ENCODE data around the gene HACD4. TPM values are rescaled to one million over a fixed set of nuclear protein-coding genes. Genes with fewer than 3 reads are reported as not detected.

HACD4 gene
- total RNA-seq, 1 experiment from 2014 or later: 1.2 TPM

DNA sequence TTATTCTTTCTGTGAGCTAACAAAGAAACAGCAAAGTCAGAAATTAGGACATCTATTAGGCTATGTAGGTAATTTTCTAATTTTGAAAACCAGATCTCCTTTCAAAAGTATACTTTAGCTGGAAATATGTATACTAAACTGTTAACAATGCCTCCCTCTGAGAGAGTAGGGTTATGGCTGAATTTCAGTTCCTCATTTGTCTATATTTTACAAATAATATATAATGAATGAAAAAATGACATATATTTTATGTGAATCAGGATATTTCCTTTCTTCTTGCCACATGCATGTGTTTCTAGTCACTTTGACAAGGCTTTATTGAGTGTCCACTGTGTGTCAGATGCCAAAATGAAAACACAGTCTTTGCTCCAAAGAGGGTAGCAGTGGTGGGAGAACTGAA, 15.4 kb downstream of the HACD4 start:
- peaks cover 2% of the 10 kb centered on the region; the same call in 1 of the 2 replicates for H3K36me3 Mint-ChIP-seq
- H3K9me3 Mint-ChIP-seq: peaks cover 3% of the 10 kb centered on the region; the same call in 1 of the 2 replicates
- peaks cover 44% of the 10 kb centered on the region for H3K4me1 Mint-ChIP-seq
- TF ChIP-seq, protein P1, sequence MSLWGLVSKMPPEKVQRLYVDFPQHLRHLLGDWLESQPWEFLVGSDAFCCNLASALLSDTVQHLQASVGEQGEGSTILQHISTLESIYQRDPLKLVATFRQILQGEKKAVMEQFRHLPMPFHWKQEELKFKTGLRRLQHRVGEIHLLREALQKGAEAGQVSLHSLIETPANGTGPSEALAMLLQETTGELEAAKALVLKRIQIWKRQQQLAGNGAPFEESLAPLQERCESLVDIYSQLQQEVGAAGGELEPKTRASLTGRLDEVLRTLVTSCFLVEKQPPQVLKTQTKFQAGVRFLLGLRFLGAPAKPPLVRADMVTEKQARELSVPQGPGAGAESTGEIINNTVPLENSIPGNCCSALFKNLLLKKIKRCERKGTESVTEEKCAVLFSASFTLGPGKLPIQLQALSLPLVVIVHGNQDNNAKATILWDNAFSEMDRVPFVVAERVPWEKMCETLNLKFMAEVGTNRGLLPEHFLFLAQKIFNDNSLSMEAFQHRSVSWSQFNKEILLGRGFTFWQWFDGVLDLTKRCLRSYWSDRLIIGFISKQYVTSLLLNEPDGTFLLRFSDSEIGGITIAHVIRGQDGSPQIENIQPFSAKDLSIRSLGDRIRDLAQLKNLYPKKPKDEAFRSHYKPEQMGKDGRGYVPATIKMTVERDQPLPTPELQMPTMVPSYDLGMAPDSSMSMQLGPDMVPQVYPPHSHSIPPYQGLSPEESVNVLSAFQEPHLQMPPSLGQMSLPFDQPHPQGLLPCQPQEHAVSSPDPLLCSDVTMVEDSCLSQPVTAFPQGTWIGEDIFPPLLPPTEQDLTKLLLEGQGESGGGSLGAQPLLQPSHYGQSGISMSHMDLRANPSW (CRISPR knock-in tag; conservative IDR thresholded peaks at IDR 0.05; ENCODE audit: low read depth): no peak
- TF ChIP-seq NFYB (CRISPR knock-in tag; conservative IDR thresholded peaks at IDR 0.05; ENCODE audit: low read depth) (no peak), NR2C2 (CRISPR knock-in tag; IDR thresholded peaks at IDR 0.05) (no peak), GRHL2 (CRISPR knock-in tag; IDR thresholded peaks at IDR 0.05; ENCODE audit: insufficient replicate concordance, severe bottlenecking) (no peak)
- TF ChIP-seq, protein P2, sequence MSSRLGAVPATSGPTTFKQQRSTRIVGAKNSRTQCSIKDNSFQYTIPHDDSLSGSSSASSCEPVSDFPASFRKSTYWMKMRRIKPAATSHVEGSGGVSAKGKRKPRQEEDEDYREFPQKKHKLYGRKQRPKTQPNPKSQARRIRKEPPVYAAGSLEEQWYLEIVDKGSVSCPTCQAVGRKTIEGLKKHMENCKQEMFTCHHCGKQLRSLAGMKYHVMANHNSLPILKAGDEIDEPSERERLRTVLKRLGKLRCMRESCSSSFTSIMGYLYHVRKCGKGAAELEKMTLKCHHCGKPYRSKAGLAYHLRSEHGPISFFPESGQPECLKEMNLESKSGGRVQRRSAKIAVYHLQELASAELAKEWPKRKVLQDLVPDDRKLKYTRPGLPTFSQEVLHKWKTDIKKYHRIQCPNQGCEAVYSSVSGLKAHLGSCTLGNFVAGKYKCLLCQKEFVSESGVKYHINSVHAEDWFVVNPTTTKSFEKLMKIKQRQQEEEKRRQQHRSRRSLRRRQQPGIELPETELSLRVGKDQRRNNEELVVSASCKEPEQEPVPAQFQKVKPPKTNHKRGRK (CRISPR knock-in tag; IDR thresholded peaks at IDR 0.05; ENCODE audit: borderline replicate concordance): no peak
- TF ChIP-seq, protein P3, sequence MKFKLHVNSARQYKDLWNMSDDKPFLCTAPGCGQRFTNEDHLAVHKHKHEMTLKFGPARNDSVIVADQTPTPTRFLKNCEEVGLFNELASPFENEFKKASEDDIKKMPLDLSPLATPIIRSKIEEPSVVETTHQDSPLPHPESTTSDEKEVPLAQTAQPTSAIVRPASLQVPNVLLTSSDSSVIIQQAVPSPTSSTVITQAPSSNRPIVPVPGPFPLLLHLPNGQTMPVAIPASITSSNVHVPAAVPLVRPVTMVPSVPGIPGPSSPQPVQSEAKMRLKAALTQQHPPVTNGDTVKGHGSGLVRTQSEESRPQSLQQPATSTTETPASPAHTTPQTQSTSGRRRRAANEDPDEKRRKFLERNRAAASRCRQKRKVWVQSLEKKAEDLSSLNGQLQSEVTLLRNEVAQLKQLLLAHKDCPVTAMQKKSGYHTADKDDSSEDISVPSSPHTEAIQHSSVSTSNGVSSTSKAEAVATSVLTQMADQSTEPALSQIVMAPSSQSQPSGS (CRISPR knock-in tag; IDR thresholded peaks at IDR 0.05; ENCODE audit: borderline replicate concordance, low read depth): no peak
- H3K27me3 Mint-ChIP-seq (ENCODE audit: low read depth): no peaks in the 10 kb centered on the region
- ATAC-seq (no peak), DNase-seq (ENCODE audit: low spot score) (no peak)
- POLR2A ChIA-PET: no interaction called here
- CTCF ChIA-PET: interaction anchor here (1.7 kb wide), 1 partner anchor 95 kb away, joined by 10 read pairs; no protein-coding TSS in a partner anchor
- H3K27ac Mint-ChIP-seq: no peak overlapping the region
- no peak overlapping the region for H3K4me3 Mint-ChIP-seq

DNA sequence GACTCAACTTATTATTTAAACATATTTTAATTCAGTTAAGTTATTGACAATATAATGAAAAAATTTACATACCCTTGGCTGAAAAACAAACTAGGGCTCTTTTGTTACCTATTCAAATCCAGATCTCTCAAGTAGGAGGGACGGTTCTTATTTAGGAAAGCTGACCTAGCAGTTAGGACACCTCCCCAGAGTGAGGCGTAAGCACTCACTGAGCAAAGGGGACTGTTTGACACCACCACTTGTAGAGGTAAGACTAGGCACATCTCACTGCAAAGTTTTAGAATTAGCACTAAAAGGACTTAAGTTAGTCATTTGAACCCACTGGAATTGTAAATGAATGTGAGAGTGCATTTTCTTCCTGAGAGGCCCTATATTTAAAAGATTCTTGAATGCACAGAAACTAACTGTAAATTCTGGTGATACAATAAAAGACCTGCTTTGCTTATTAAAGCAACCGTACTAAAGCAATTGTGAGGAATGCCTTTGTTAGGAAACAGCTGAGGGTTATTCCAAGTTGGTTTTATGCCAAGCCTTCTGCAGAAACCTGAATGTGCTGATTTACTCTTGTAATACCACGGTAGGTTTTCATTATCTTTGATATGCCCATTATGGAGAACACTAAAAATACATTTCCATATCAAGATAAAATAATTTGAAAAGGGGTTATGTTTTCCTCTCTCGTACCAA, 16.2 kb downstream of the HACD4 start:
- H3K27ac Mint-ChIP-seq: peak overlapping the region; percentile 45; the same call in 1 of the 2 replicates
- peaks cover 41% of the 10 kb centered on the region for H3K4me1 Mint-ChIP-seq
- ATAC-seq (peak; percentile 93), DNase-seq (ENCODE audit: low spot score) (no peak)
- no peaks in the 10 kb centered on the region for H3K27me3 Mint-ChIP-seq (ENCODE audit: low read depth)
- POLR2A ChIA-PET: no interaction called here
- H3K36me3 Mint-ChIP-seq: no peaks in the 10 kb centered on the region
- CTCF ChIA-PET: interaction anchor here (0.5 to 1.7 kb wide), 2 partner anchors 75 to 96 kb away, joined by 3 to 10 read pairs; no protein-coding TSS in a partner anchor
- no peaks in the 10 kb centered on the region for H3K9me3 Mint-ChIP-seq
- no peak overlapping the region for H3K4me3 Mint-ChIP-seq
- TF ChIP-seq OVOL2 (CRISPR knock-in tag; IDR thresholded peaks at IDR 0.05; ENCODE audit: borderline replicate concordance) (no peak), ZNF416 (CRISPR knock-in tag; IDR thresholded peaks at IDR 0.05) (no peak), ATF1 (CRISPR knock-in tag; IDR thresholded peaks at IDR 0.05) (no peak)
- TF ChIP-seq, protein P4, sequence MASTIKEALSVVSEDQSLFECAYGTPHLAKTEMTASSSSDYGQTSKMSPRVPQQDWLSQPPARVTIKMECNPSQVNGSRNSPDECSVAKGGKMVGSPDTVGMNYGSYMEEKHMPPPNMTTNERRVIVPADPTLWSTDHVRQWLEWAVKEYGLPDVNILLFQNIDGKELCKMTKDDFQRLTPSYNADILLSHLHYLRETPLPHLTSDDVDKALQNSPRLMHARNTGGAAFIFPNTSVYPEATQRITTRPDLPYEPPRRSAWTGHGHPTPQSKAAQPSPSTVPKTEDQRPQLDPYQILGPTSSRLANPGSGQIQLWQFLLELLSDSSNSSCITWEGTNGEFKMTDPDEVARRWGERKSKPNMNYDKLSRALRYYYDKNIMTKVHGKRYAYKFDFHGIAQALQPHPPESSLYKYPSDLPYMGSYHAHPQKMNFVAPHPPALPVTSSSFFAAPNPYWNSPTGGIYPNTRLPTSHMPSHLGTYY (CRISPR knock-in tag; IDR thresholded peaks at IDR 0.05): no peak
- TF ChIP-seq, protein P5, sequence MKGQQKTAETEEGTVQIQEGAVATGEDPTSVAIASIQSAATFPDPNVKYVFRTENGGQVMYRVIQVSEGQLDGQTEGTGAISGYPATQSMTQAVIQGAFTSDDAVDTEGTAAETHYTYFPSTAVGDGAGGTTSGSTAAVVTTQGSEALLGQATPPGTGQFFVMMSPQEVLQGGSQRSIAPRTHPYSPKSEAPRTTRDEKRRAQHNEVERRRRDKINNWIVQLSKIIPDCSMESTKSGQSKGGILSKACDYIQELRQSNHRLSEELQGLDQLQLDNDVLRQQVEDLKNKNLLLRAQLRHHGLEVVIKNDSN (CRISPR knock-in tag; IDR thresholded peaks at IDR 0.05): no peak
- TF ChIP-seq, protein P6, sequence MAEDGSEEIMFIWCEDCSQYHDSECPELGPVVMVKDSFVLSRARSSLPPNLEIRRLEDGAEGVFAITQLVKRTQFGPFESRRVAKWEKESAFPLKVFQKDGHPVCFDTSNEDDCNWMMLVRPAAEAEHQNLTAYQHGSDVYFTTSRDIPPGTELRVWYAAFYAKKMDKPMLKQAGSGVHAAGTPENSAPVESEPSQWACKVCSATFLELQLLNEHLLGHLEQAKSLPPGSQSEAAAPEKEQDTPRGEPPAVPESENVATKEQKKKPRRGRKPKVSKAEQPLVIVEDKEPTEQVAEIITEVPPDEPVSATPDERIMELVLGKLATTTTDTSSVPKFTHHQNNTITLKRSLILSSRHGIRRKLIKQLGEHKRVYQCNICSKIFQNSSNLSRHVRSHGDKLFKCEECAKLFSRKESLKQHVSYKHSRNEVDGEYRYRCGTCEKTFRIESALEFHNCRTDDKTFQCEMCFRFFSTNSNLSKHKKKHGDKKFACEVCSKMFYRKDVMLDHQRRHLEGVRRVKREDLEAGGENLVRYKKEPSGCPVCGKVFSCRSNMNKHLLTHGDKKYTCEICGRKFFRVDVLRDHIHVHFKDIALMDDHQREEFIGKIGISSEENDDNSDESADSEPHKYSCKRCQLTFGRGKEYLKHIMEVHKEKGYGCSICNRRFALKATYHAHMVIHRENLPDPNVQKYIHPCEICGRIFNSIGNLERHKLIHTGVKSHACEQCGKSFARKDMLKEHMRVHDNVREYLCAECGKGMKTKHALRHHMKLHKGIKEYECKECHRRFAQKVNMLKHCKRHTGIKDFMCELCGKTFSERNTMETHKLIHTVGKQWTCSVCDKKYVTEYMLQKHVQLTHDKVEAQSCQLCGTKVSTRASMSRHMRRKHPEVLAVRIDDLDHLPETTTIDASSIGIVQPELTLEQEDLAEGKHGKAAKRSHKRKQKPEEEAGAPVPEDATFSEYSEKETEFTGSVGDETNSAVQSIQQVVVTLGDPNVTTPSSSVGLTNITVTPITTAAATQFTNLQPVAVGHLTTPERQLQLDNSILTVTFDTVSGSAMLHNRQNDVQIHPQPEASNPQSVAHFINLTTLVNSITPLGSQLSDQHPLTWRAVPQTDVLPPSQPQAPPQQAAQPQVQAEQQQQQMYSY (CRISPR knock-in tag; IDR thresholded peaks at IDR 0.05): no peak
- TF ChIP-seq, protein P7, sequence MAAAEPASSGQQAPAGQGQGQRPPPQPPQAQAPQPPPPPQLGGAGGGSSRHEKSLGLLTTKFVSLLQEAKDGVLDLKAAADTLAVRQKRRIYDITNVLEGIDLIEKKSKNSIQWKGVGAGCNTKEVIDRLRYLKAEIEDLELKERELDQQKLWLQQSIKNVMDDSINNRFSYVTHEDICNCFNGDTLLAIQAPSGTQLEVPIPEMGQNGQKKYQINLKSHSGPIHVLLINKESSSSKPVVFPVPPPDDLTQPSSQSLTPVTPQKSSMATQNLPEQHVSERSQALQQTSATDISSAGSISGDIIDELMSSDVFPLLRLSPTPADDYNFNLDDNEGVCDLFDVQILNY (CRISPR knock-in tag; IDR thresholded peaks at IDR 0.05): no peak
- TF ChIP-seq, protein P8, sequence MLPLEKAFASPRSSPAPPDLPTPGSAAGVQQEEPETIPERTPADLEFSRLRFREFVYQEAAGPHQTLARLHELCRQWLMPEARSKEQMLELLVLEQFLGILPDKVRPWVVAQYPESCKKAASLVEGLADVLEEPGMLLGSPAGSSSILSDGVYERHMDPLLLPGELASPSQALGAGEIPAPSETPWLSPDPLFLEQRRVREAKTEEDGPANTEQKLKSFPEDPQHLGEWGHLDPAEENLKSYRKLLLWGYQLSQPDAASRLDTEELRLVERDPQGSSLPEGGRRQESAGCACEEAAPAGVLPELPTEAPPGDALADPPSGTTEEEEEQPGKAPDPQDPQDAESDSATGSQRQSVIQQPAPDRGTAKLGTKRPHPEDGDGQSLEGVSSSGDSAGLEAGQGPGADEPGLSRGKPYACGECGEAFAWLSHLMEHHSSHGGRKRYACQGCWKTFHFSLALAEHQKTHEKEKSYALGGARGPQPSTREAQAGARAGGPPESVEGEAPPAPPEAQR (CRISPR knock-in tag; IDR thresholded peaks at IDR 0.05): no peak
- TF ChIP-seq, protein P9, sequence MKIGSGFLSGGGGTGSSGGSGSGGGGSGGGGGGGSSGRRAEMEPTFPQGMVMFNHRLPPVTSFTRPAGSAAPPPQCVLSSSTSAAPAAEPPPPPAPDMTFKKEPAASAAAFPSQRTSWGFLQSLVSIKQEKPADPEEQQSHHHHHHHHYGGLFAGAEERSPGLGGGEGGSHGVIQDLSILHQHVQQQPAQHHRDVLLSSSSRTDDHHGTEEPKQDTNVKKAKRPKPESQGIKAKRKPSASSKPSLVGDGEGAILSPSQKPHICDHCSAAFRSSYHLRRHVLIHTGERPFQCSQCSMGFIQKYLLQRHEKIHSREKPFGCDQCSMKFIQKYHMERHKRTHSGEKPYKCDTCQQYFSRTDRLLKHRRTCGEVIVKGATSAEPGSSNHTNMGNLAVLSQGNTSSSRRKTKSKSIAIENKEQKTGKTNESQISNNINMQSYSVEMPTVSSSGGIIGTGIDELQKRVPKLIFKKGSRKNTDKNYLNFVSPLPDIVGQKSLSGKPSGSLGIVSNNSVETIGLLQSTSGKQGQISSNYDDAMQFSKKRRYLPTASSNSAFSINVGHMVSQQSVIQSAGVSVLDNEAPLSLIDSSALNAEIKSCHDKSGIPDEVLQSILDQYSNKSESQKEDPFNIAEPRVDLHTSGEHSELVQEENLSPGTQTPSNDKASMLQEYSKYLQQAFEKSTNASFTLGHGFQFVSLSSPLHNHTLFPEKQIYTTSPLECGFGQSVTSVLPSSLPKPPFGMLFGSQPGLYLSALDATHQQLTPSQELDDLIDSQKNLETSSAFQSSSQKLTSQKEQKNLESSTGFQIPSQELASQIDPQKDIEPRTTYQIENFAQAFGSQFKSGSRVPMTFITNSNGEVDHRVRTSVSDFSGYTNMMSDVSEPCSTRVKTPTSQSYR (CRISPR knock-in tag; IDR thresholded peaks at IDR 0.05): no peak

All from WTC11 (cell line).